Ascending aorta (tissue), 2 donors: Measurements from ENCODE around the gene CHRNB2. TPM values are rescaled to one million over a fixed set of nuclear protein-coding genes. Genes with fewer than 3 reads are reported as not detected.

ENCODE experiments used
- DNase-seq, 2 donors: peaks; one replicate each; pipeline ENCODE4 v3.0.0-alpha.2; 2019; ENCODE audit warnings: low spot score in 2 of 2
- H3K27ac ChIP-seq, 2 donors: fragments of 200-600 bp; sonication (generic); one replicate each; pipeline ENCODE4 v1.5.1; 2016 to 2017; ENCODE audit warnings: mild to moderate bottlenecking in 1 of 2
- H3K27me3 ChIP-seq: fragments of 200-600 bp; sonication (generic); one replicate; pipeline ENCODE4 v1.5.1; 2017
- H3K36me3 ChIP-seq, 2 donors: fragments of 200-600 bp; sonication (generic); one replicate each; pipeline ENCODE4 v1.5.1; 2016
- H3K4me1 ChIP-seq, 2 donors: fragments of 200-600 bp; sonication (generic); one replicate each; pipeline ENCODE4 v1.5.1; 2016 to 2017; ENCODE audit warnings: mild to moderate bottlenecking in 1 of 2
- H3K4me3 ChIP-seq, 2 donors: fragments of 200-600 bp; sonication (generic); one replicate each; pipeline ENCODE4 v1.5.1; 2016 to 2017; ENCODE audit warnings: mild to moderate bottlenecking in 1 of 2
- H3K9me3 ChIP-seq, 2 donors: fragments of 200-600 bp; sonication (generic); one replicate each; pipeline ENCODE4 v1.5.1; 2016
- CTCF ChIP-seq, 3 experiments: fragments of 200-600 bp in 2 of 3; fragments of 450-650 bp in 1 of 3; sonication (generic) in 2 of 3; IDR thresholded peaks; one replicate each; pipeline ENCODE4 v1.5.1; 2016 to 2019; ENCODE audit warnings: antibody characterized with exemption in 3 of 3, mild to moderate bottlenecking in 1 of 3, moderate library complexity in 1 of 3
- intact Hi-C: fragments of 100-400 bp; cut with DNase I; formaldehyde crosslinking; loops from one replicate; pipeline ENCODE4 v1.15.1; 2023
- total RNA-seq: library from RNA; depleted of rRNA; stranded (reverse); fragments of >200 nt; gene quantifications from one replicate; pipeline ENCODE4 v1.1.0, GENCODE V29; 2016

The CHRNB2 gene
- total RNA-seq, 1 donor from 2014 or later = not detected

DNA sequence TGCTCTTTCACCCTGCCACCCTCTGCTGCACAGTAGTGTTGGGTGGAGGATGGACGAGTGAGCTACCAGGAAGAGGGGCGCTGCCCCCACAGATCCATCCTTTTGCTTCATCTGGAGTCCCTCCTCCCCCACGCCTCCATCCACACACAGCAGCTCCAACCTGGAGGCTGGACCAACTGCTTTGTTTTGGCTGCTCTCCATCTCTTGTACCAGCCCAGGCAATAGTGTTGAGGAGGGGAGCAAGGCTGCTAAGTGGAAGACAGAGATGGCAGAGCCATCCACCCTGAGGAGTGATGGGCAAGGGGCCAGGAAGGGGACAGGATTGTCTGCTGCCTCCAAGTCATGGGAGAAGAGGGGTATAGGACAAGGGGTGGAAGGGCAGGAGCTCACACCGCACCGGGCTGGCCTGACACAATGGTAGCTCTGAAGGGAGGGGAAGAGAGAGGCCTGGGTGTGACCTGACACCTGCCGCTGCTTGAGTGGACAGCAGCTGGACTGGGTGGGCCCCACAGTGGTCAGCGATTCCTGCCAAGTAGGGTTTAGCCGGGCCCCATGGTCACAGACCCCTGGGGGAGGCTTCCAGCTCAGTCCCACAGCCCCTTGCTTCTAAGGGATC lies 8.5 kb downstream of the CHRNB2 start:
- Histone ChIP-seq H3K9me3 (no peaks in the 10 kb centered on the region), H3K27me3 (no peaks in the 10 kb centered on the region), H3K4me3 (no peak overlapping the region), H3K4me1 (no peaks in the 10 kb centered on the region), H3K27ac (no peak overlapping the region), H3K36me3 (peaks cover 18 to 22% of the 10 kb centered on the region in 2 donors)
- TF ChIP-seq CTCF (IDR thresholded peaks at IDR 0.05) = no peak
- intact Hi-C loops = no loop called here
- DNase-seq = no peak

- intact Hi-C loops = no loop called here
- H3K27ac ChIP-seq = no peak overlapping the region
- H3K36me3 ChIP-seq = peaks cover 28 to 37% of the 10 kb centered on the region in 2 donors
Observed at GRCh38 chr1:154577346-154578057, 9.9 kb downstream of the CHRNB2 start.

DNA sequence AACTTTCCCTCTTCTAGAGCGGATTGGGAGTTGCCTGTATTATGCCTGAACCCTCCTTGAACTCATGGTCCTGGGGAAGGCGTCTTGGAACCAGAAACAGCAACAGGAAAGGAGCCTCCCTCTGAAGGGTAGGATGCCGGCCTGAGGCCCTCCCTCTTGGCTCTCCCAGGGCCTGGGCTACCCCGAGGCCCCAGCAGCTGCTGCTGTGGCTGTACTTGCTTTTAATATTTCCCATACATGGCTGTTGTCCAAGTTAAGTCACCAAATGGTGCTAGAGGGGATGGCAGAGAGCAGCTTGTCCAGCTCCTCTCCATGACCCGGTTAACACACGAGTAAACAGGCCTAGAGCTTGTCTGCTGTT lies 10.5 kb downstream of the CHRNB2 start:
- no peak for TF ChIP-seq CTCF (IDR thresholded peaks at IDR 0.05)
- Histone ChIP-seq H3K9me3 (no peaks in the 10 kb centered on the region), H3K4me3 (no peak overlapping the region), H3K27ac (no peak overlapping the region), H3K27me3 (no peaks in the 10 kb centered on the region), H3K36me3 (peaks cover 33 to 42% of the 10 kb centered on the region in 2 donors), H3K4me1 (no peaks in the 10 kb centered on the region)
- intact Hi-C loops = no loop called here
- no peak for DNase-seq

More at GRCh38 chr1:154577346-154578057, 9.9 kb downstream of the CHRNB2 start:
- no peaks in the 10 kb centered on the region for H3K27me3 ChIP-seq
- TF ChIP-seq CTCF (IDR thresholded peaks at IDR 0.05) = no peak
- no peak for DNase-seq
- no peaks in the 10 kb centered on the region for H3K9me3 ChIP-seq
- H3K4me1 ChIP-seq = no peaks in the 10 kb centered on the region
- no peak overlapping the region for H3K4me3 ChIP-seq

DNA sequence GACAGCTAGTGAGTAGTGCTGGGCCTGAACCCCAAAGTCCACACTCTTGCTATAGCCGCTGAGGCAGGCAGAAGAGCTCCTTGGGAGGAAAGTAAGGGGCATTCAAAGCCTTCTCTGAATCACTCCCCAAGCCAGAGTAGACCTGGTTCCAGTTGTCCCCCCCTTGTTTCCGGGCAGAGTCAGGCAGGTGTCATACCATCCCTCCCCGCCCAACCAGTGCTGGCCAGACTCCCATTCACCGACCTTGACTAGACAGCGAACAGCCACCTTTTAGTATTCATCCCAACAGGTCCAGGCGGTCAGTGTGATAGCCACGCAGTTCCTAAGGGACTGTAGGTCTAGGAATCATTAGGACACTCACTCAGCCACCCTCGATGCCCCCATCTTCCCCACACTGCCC lies 11.8 kb downstream of the CHRNB2 start:
- peaks cover 46 to 56% of the 10 kb centered on the region in 2 donors for H3K36me3 ChIP-seq
- H3K27ac ChIP-seq = no peak overlapping the region
- no peaks in the 10 kb centered on the region for H3K4me1 ChIP-seq
- H3K27me3 ChIP-seq = no peaks in the 10 kb centered on the region
- intact Hi-C loops = no loop called here
- no peak overlapping the region for H3K4me3 ChIP-seq
- DNase-seq = no peak
- TF ChIP-seq CTCF (IDR thresholded peaks at IDR 0.05) = no peak
- no peaks in the 10 kb centered on the region for H3K9me3 ChIP-seq

DNA sequence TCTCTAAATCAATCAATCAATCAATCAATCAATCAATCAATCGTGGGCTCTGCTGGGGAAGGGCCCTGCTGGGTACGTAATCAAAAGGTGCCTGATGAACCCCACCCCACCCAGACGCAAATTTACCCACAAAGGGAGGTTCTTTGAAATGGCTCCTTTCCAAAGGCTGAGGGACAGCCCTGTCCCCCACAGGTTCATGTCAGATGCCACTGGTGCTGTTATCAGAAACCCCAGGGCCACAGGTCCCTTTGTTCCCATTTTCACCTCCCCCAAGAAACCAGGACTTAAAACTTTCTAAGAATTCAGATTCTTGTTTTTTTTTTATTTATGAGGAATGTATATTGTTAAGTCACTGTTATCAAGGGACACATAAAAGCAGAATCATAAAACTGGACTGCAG lies 14.2 kb downstream of the CHRNB2 start:
- Histone ChIP-seq H3K27me3 (no peaks in the 10 kb centered on the region), H3K4me1 (no peaks in the 10 kb centered on the region), H3K36me3 (peaks cover 70 to 80% of the 10 kb centered on the region in 2 donors), H3K27ac (no peak overlapping the region), H3K9me3 (no peaks in the 10 kb centered on the region), H3K4me3 (no peak overlapping the region)
- TF ChIP-seq CTCF (IDR thresholded peaks at IDR 0.05) = no peak
- intact Hi-C loops = no loop called here
- no peak for DNase-seq
